ENCODE measurements around the gene MYOG. TPM values are rescaled to one million over a fixed set of nuclear protein-coding genes. Genes with fewer than 3 reads are reported as not detected.

MYOG gene
- total RNA-seq, 1 donor from 2014 or later = not detected

- TF ChIP-seq CTCF (IDR thresholded peaks at IDR 0.05) (no peak), POLR2AphosphoS5 (IDR thresholded peaks at IDR 0.05; ENCODE audit: insufficient read depth in 1 of 2, low read depth in 1 of 2) (no peak), POLR2A (IDR thresholded peaks at IDR 0.05) (no peak)
- DNase-seq (ENCODE audit: extremely low spot score in 2 of 2) = peak; percentile 70 to 79
- no peaks in the 10 kb centered on the region for H3K9me3 ChIP-seq
- H3K27me3 ChIP-seq = no peaks in the 10 kb centered on the region
- no peaks in the 10 kb centered on the region for H3K36me3 ChIP-seq
- intact Hi-C loops (cut with DNase I) = no loop called here
- H3K4me1 ChIP-seq = no peaks in the 10 kb centered on the region
- no peak overlapping the region for H3K4me3 ChIP-seq
- no peak overlapping the region for H3K27ac ChIP-seq
These were observed 14.1 kb upstream of the MYOG start for GRCh38 chr1:203099805-203100515.

- TF ChIP-seq CTCF (IDR thresholded peaks at IDR 0.05) = no peak
- TF ChIP-seq POLR2A (IDR thresholded peaks at IDR 0.05) = no peak
- TF ChIP-seq POLR2AphosphoS5 (IDR thresholded peaks at IDR 0.05; ENCODE audit: insufficient read depth in 1 of 2, low read depth in 1 of 2) = no peak
- Histone ChIP-seq H3K27me3 (no peaks in the 10 kb centered on the region), H3K9me3 (no peaks in the 10 kb centered on the region), H3K36me3 (no peaks in the 10 kb centered on the region), H3K4me1 (no peaks in the 10 kb centered on the region), H3K27ac (no peak overlapping the region), H3K4me3 (no peak overlapping the region)
- no peak for DNase-seq (ENCODE audit: extremely low spot score in 2 of 2)
- intact Hi-C loops (cut with DNase I) = no loop called here
These were observed 13.2 kb upstream of the MYOG start for GRCh38 chr1:203098914-203099520.

GRCh38 chr1:203098445-203098844 is 12.6 kb upstream of the MYOG start:
- Histone ChIP-seq H3K9me3 (no peaks in the 10 kb centered on the region), H3K36me3 (no peaks in the 10 kb centered on the region), H3K27ac (no peak overlapping the region), H3K27me3 (no peaks in the 10 kb centered on the region), H3K4me3 (no peak overlapping the region), H3K4me1 (no peaks in the 10 kb centered on the region)
- TF ChIP-seq POLR2AphosphoS5 (IDR thresholded peaks at IDR 0.05; ENCODE audit: insufficient read depth in 1 of 2, low read depth in 1 of 2) = no peak
- TF ChIP-seq CTCF (IDR thresholded peaks at IDR 0.05) = no peak
- TF ChIP-seq POLR2A (IDR thresholded peaks at IDR 0.05) = no peak
- peak in 1 of 2 donors; percentile 58 for DNase-seq (ENCODE audit: extremely low spot score in 2 of 2)
- intact Hi-C loops (cut with DNase I) = no loop called here

- H3K27ac ChIP-seq = no peak overlapping the region
- DNase-seq (ENCODE audit: extremely low spot score in 2 of 2) = peak in 1 of 2 donors; percentile 37
- H3K9me3 ChIP-seq = no peaks in the 10 kb centered on the region
- H3K4me1 ChIP-seq = no peaks in the 10 kb centered on the region
- TF ChIP-seq POLR2AphosphoS5 (IDR thresholded peaks at IDR 0.05; ENCODE audit: insufficient read depth in 1 of 2, low read depth in 1 of 2) (no peak), CTCF (IDR thresholded peaks at IDR 0.05) (no peak), POLR2A (IDR thresholded peaks at IDR 0.05) (no peak)
- no peaks in the 10 kb centered on the region for H3K36me3 ChIP-seq
- H3K4me3 ChIP-seq = no peak overlapping the region
- H3K27me3 ChIP-seq = no peaks in the 10 kb centered on the region
- intact Hi-C loops (cut with DNase I) = no loop called here
These were observed 11.2 kb upstream of the MYOG start for GRCh38 chr1:203097001-203097400.

- TF ChIP-seq CTCF (IDR thresholded peaks at IDR 0.05) = no peak
- TF ChIP-seq POLR2AphosphoS5 (IDR thresholded peaks at IDR 0.05; ENCODE audit: insufficient read depth in 1 of 2, low read depth in 1 of 2) = no peak
- no peak for TF ChIP-seq POLR2A (IDR thresholded peaks at IDR 0.05)
- H3K4me1 ChIP-seq = no peaks in the 10 kb centered on the region
- H3K27me3 ChIP-seq = no peaks in the 10 kb centered on the region
- no peak overlapping the region for H3K4me3 ChIP-seq
- H3K36me3 ChIP-seq = no peaks in the 10 kb centered on the region
- intact Hi-C loops (cut with DNase I) = no loop called here
- DNase-seq (ENCODE audit: extremely low spot score in 2 of 2) = peak in 1 of 2 donors; percentile 67
- H3K9me3 ChIP-seq = no peaks in the 10 kb centered on the region
- H3K27ac ChIP-seq = no peak overlapping the region
These were observed 10.8 kb upstream of the MYOG start for GRCh38 chr1:203096566-203096965.
